ENCODE measurements around the gene PRKN.

Gene PRKN

DNA sequence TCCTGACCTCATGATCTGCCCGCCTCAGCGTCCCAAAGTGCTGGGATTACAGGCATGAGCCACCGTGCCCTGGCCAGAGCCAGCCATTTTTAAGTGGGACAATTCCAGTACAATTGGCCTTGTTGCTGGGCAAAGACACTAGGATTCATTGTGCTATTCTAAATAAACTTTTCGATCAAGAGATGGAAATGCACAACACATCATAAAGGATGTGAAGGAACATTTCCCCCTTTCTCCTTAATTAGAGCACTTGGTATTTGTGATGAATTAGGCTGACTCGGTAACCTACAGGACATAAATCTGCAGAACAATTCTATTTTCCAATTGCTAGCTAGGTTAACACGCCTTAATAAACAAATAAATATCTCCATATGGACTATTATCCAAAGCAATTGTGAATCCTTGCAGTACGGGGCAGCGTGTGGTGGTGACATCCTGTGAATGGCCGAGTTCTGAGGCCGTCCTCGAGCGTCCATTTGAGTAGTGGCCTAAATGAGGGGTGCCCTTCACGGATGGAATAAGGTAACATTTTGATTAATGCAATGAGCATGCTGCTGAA is 1047.5 kb downstream of the PRKN start:
- no peak for DNase-seq

DNA sequence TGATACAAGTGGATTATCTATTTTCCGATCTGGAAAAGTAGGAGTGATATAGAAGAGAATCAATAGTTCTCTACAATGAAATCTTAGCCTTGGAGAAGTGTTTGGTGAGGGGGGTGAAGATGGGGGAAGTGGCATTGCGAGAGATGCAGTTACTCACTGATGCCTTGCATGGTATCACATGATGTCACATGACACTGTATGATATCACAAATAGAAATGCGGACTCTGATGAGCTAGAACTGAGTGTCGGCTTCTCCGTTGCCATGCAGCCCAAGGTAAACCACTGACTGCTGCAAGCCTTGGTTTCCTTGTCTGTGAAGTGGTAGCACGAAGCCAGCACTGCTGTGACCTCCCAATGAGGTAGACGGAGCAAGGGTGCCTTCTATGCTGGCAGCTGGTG is 1050.4 kb downstream of the PRKN start:
- no peak for DNase-seq

DNA sequence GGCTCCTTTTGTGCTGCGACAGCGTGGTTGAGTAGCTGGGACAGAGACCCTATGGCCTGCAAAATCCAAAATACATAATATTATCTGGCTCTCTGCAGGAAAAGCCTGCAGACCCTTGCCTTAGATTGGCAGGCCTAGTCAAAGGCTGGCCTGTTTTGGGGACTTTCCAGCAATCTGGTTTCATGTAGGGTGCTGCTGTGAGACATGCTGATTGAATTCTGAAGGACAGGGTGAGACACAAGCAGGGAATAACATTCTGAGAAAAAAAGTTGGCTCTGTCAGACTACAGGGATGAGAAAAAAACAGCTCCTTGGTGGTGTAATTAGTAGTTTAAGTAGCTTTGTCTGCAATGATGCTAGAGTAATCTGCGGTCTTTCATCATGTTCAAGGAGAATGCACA is 1051.0 kb downstream of the PRKN start:
- DNase-seq = peak; percentile 33

DNA sequence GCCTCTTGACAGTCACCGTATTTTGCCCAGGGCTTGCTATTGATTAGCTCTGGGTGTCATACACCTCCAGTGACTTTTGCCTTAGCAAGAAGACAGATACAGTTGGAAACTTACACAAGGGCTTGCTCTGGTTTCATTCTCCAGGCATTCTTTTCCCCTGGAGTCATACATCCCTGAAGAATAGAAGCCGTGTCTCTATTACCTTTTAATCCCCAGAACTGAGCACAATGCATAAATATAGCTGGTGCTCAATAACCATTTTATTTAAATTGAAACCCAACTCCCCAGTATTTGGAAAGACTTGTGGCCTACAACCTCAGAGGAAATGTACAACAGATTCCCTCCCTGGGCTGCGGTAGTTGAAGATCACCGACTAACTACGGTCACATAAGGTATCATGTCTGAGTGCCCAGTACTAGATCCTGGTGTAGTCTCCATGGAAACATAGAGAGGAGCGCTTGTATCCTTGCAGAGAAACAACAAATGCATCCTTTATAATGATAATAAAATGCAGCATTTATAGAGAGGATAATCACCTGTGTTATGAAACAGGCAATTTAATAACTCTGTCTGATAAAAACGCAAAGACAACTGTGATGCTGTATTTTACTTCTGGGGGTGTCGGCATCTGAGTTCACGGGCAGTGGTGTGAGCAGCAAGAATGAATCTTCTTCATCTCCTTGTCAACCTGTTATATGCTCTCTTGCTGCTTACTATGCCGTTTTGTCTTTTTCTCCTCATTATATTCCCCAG is 1052.5 kb downstream of the PRKN start:
- DNase-seq = no peak

DNA sequence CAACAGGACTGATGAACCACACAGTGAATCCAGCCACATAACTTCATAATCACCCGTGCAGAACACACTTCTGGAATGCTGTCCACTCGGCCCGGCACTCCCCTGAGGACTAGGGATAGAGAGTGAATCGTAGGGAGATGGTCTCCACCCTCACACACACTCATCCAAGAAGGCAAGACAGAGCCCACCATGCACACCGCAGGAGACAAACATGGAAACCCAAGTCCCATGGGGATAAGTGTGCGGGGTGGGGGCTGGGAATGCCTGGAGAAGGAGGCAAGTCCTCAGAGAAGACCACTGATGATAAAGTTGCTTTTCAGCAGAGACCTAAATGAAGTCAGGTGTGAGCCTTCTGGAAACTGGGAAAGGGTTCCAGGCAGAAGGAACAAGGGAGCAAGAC is 1054.5 kb downstream of the PRKN start:
- DNase-seq = no peak

DNA sequence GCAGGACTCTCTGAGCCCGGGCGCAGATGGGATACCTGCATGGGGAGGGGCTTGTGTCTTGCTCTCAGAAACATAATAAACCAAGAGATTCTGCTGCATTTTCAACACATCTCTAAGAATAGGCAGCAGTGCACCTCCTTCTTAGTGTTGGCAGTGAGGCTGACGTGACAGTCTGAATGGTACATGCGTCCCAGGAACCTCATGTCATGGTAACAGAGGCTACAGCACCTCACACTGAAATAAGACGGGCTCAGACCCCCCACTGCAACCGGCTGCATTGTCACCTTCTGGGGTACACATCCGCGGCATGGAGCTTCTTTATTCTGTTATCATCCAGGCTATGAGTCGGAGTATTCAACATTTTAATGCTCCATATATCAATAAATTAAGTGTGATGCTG is 1056.4 kb downstream of the PRKN start:
- no peak for DNase-seq

DNA sequence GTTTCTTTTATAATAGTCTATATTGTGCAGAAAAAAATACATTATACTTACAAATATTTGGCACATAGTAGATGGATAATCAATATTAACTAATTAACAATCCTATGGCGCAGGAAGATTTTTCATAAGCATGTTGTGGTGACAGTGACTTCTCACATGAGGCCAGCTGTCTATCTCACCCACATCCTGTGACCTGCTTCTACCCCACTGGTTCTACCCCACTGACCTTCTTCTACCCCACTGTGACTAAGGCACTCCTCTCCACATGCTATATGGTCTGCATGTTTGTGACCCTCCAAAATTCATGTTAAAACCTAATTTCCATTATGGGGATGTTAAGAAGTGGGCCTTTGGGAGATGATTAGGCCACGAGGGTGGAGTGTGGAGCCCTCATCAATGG is 1058.9 kb downstream of the PRKN start:
- DNase-seq = no peak

DNA sequence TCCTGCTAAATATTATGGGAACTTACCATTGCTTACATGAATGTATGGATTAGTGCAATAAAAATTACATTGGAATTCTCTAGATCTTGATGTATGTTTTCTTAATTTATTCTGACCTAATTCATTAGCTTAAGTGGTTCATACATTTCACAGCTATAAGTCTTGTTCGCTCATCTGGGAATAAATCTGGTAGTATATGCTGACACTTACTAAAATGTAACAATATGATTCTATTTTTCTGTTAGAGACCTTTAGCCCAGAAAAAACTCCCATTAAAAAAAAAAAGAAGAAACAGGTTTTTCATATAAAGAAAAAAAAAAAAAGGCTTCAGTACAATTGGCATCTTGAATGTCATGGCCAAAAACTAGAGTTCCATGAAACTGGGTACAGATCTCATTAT is 1059.6 kb downstream of the PRKN start:
- DNase-seq = no peak

DNA sequence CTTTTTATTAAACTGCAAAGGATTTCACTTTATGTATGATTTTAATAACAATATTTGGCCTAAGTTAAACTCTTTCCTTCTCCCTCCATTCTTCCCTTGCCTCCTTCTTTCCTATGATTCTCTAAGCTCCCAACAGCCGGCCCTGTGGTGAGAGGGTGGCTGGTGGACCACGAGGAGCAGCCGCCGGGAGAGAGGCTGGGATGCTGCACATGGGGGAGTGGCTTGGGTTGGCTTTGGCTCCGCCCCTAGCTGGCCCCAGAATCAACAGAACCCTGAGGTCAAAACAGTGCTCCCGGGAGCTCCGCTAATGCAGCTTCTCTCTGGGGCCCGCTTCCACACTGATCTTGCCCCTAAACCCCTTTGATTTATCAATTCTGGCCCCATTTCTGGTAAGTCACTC is 1063.9 kb downstream of the PRKN start:
- no peak for DNase-seq

DNA sequence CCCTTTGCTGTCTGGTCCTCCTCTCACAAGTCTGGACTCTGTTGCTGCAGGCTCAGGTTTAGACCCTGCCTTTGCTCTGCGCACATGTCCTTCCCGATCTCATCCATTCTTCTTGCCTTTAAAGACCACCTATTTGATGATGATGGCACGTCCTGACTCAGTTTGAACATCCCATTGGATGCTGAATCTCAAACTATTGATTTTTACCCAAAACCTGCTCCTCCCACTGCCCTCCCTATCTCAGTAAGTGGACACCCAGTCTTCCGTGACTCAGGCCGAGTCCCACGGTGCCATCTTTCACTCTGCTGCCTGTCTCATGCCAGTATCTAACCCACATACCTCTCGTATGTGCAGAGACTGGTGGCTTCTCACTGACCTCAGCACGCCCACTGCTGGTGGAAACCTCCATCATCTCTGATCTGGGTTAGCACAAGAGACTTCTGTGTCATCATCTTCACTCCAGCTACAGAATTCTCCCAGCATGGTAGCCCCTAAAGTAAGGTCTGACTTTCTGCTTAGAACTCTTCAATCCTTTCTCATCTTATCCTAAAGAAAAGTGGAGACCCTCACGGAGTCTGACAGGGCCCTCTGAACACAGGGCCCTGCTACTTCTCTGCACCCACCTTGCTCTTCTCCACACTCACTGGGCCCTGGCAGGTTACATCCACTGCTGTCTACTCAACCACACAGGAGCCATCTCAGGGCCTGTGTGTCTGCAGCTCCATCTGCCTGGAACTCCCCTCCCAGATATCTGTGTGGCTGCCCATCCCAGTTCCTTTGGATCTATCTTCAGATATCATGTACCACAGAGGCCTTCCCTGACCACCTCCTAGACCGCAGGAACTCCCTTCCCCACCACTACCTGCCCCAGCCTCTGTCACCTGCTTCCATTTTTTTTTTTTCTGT is 1066.6 kb downstream of the PRKN start:
- no peak for DNase-seq

DNA sequence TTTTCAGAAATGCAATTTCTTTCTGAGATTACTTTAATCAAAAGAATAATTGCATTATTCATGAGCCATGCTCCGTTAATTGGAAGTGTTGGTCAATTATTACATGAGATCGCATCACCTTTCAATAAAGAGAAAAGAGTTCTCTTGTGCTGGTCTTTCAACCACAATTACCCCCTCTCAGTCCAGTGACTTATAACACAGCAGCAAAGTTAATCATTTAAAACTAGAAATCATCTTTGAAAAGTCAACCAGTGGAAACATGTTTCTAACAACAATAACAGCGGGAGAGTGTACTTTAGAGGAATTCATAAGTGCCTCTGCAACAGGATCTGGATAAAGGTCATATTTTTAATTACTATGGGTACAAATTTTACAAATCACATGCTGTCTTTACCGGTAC is 1069.4 kb downstream of the PRKN start:
- no peak for DNase-seq

DNA sequence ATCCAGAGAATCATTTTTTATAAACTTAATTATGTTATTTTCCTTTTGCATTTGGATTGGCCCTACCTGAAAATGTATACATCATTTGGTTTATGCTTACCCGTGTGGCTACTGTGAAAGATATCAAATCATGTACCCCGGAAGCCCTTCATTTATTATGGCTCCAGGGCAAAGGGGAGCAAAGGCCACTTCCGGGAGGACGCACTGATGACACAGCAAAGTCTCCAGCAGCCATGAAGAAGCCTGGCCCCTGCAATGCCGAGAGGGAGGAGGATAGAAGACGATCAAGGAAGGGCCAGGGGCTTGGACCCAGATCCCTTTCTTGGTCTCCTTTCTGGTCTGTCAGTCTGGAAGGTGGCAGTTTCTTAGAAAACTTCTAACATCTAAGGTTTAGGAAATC is 1073.4 kb downstream of the PRKN start:
- no peak for DNase-seq

DNA sequence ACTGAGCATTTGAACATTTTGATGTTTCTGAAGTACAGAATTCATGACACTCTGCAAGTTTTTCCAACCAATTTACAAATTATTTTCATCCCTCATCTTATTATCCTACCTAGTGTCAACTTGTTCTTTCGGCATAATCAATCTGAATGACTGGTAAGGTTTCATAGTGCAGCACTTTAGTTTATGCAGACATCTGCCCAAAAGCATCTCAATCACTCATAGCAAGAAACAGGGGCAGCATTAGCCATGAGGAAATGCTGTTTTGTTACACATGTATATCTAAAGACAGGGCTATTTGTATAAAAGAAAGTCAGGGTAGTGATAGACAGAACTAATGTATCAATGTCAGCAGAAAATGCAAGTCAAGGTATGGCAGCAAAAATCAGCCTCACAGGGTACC is 1075.6 kb downstream of the PRKN start:
- DNase-seq = no peak

DNA sequence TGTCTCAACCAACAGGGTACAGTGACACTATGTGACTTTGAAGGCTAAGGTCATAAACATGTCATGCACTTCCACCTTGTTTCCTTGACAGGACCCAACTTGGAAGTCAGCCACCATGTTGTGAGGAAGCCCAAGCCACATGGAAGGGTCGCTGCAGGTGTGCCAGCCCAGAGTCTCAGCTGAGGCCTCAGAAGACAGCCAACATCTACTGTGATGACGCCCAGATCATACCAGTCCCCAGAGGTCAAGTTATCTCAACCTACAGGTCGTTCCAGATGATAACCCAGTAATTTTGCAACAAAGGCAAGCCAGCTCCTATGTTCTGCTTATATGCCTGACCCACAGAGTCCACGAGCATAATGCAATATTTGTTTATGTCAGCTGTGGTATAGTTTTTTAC is 1077.7 kb downstream of the PRKN start:
- no peak for DNase-seq

DNA sequence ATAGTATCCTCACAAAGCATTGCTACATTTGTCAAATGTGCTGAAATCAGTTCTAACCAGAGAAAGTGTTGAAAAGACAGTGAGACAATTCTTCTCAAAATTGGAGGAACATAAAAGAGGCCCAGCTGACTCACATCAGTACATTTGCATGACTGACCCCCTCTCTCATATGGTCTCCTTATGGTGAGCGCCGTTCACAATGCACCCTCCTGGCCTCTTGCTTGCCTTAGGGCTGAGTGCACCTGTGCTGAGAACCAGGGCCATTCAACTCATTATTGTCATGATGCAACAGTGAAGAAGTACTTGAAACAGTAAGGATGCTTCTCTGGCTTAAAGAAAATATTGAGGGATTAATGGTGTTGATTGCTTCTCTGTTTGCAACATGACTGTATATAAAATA is 1078.5 kb downstream of the PRKN start:
- no peak for DNase-seq

DNA sequence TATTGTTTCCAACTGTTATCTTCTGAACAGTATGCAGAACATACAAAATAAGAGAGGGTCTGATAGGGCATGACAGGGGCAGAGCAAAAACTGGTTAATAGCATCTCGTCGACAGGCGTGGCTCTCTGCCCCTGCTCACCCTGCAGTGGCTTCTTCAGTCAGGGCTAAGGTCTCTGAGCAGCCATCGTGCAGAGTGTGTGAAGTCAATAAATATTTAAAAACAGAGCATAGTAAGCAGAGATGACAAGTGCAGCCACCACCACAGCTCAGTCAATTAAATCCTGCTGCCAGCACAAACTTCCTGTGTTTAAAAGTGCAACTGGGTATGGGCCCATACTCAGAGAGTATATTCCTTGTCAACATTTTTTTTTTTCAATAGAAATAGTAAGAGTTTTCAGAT is 1080.3 kb downstream of the PRKN start:
- no peak for DNase-seq

DNA sequence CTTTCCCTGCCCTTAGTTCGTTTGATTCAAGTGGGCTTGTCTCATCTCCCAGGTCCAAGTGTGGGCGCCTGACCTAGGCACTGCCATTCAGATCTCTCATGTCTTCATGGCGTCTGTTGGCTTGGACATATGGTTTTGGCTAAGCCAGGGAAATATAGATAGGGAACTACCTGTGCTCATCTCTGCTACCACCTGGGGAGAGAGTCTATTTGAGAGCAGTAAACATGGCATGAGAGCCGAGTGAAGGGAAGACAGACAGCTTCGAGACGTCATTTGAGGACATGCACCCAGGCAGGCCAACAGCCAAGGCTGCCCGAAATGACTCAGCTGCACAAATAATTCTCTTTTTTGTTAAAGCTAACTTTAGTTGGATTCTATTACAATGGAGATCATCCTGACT is 1083.0 kb downstream of the PRKN start:
- DNase-seq = no peak

DNA sequence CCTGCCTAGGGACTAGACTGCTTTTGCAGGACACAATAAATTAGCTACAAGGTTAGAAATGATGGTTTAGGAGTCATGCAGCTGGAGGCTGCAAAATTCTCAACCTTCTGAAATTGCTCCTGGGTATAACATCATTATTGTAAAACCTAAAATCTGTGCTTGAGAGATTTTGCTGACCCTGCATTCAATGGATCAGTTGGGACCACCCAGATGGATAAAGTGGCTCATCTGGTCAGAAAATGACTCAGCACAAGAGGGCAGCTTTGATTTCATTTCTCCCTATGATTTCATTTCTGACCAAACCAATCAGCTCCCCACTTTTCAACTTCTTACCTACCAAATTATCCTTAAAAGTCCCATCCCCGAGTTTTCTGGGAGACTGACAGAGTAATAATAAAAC is 1086.4 kb downstream of the PRKN start:
- DNase-seq = no peak

DNA sequence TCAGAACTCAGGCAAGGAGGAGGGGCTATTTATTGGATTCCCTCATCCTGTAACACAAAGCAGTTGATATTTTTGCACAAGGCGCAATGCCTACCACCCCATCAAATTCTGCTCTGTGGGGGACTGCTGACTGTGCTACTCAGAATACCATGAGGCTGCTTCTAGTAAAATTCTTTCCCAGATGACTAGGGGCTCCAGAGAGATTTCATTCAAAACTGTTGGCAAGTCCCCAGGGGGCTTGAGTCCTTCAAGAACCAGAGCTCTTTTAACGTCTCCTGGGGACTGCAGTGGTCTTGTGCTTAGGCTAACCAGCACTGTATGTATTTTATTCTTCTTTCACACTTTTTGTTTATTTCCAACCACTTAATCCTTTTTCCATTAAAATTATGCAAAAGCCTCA is 1087.8 kb downstream of the PRKN start:
- DNase-seq = no peak

DNA sequence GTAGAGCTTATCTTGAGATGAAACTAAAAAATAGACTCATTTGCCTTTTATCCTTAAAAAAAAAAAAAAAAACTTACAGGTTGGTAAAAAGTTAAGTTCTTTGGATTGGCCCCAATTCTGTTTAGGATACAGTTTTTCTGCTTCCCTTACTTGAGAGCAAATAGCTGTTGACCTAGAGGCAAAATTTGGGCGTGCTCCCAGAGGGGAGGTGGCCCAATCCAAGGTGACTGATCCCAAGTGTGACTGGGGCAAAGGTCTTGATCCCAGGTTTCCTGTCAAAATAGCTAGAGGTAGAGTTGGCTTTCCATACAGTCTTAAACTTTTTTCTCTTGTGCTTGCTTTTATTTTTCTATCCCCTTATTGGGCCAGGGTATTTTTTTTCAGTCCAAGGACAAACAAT is 1089.9 kb downstream of the PRKN start:
- no peak for DNase-seq

DNA sequence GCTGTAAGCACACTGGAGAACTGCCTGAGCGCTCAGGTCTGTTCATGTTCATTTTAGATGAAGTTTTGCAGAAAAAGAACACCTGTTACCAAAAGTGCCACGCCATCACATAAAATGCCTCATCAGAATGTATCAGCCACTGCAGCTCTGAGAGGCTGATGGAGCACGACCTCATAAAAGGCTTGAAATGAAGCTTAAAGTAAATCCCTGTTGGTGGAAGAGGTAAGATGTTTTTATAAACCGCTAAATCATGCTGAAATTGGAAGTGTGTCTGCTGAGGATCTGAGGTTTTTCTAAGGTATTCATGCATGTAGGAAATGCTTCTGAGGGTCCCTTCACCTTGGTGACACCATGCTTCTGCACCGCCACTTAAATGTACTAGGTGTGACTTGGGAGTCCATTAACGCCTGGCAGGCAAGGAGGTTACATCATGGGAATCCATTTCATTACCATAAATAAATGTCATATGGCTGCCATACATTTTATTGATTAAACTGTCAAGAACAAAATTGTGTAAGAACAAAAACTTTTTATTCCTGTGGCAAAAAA is 1090.6 kb downstream of the PRKN start:
- no peak for DNase-seq

DNA sequence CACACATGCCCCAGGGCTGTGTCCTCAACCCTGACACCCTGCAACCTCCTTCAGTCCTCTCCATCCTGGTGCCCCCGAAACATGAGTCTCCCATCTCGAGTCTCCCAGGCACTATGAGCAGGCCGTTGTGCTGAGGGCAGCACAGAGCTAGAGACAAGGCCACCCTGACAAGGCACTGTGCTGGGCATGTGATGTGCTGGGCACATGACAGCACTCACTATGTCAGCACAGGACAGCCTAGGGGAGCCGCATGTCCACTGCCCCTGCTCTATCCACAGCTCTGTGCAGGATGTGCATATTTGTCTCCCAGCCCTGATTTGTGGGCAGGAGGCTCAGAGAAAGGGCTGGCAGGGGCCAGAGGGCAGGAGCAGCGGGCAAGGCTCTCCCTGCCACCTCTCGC is 1091.6 kb downstream of the PRKN start:
- no peak for DNase-seq

DNA sequence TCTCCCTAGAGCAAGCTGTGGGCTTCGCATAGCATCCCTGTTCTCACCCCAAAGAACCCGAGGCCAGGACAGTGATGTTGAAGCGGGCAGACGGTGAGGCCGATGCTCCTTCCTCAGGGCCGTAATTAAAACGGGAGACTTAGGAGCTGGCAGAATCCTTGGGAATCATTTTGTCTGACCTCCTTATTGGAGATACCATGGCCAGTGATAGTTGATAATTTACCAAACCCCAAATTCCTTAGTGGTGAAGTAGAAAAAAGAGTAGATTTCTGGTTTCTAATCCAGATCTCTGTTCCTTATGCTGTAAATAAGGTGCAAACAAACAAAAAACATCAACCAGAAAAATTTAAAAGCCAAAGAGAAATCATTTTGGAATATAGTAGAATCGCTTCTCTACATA is 1092.7 kb downstream of the PRKN start:
- no peak for DNase-seq

DNA sequence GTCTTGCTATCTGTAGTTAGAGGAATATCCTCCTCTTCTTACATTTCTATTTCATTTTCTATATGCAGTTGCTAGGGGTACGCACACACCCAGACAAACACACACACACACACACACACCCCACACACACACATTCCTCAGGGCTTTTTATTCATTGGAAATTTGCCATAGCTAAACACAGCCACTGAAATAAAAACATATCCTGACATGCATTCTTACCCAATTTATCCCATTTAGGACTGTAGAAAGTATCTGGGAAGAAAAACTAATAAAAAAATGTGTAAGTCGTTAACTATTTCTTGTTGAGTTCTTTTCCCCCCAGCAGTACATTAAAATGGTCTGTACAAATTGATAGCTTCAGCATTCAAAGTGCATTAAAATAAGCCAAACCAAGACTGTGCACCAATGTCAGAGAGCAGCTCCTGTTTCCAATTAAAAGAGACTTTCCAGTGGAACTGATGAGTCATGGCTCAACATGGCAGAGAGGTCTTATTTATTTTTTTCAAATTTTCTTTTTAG is 1095.8 kb downstream of the PRKN start:
- no peak for DNase-seq

All from activated CD4-positive, alpha-beta T cell treated with anti-CD3 and anti-CD28 coated beads, Interleukin-2, amount 50 U/mL, for 16 hours (primary cell).